GM12865 (cell line): Measurements from ENCODE around the gene QTRT2.

Source experiments
- DNase-seq: peaks from one replicate; pipeline ENCODE4 v3.0.0; 2010; ENCODE audit warnings: low read depth
- H3K4me3 ChIP-seq: 2 replicates; pipeline ENCODE4 v1.5.1; 2011; ENCODE audit warnings: mild to moderate bottlenecking, low read depth, low read length, control low read depth
- TF ChIP-seq, protein P1 (sequence below): IDR thresholded peaks from 2 replicates; pipeline ENCODE4 v1.5.1; 2011; ENCODE audit warnings: low read length, control low read depth, low read depth, inconsistent platforms; ENCODE audit not compliant: insufficient read depth; ENCODE audit errors: missing control alignments

Gene QTRT2

DNA sequence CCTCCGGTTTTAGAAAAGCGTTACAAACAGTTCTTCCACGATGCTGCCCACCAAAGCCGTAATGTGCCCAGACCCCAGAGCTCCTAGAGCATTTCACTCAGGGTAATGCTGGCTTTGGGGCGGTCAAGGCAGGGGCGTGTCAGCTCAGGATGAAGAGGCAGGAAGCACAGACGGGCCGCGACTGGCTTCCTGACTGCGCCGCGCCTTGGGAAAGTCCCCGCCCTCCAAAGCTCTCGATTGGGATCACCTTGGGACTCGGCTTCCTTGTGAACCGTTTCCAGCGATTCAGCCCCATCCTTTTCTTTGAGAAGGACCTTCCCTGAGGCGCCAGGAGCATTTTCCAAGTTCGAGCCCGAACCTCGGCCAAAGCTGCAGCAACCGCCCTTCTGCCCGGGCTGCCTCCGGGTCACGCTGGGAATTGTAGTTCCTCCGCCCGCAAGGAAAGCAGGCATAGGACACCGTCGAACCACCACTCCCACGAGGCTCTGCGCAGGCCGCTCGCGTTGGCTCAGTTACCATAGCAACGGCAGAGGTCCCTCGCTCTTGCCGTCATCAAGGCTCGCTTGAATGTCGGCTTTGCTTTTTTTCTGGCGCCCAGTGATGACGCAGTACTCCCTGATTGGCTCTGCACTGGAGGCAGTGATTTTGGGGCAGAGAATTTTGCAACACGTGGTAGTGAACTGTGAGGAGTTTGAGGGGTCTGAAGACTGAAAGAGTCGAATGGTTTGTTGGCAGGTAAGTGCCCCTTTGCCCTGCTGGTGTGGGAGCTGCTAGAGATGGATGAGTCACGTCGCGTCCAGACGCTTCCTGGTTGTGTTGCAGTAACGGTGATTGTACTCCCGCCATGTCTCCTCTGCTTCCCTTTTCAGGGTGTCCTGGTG, at the start of gene QTRT2, which contains the start of gene CCDC191:
QTRT2 (plus strand) TSS at position 608 of the 881 bp plus-strand sequence. CDS start 8,521 bp downstream, outside the sequence.
CCDC191 (minus strand) TSS at position 397 of the 881 bp plus-strand sequence; CDS start at position 337, 60 bp downstream.
- peak; percentile 100 for DNase-seq
- peak within 1 kb of the TSS; percentile 80 for H3K4me3 ChIP-seq
- TF ChIP-seq, protein P1, sequence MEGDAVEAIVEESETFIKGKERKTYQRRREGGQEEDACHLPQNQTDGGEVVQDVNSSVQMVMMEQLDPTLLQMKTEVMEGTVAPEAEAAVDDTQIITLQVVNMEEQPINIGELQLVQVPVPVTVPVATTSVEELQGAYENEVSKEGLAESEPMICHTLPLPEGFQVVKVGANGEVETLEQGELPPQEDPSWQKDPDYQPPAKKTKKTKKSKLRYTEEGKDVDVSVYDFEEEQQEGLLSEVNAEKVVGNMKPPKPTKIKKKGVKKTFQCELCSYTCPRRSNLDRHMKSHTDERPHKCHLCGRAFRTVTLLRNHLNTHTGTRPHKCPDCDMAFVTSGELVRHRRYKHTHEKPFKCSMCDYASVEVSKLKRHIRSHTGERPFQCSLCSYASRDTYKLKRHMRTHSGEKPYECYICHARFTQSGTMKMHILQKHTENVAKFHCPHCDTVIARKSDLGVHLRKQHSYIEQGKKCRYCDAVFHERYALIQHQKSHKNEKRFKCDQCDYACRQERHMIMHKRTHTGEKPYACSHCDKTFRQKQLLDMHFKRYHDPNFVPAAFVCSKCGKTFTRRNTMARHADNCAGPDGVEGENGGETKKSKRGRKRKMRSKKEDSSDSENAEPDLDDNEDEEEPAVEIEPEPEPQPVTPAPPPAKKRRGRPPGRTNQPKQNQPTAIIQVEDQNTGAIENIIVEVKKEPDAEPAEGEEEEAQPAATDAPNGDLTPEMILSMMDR, result no peak

DNA sequence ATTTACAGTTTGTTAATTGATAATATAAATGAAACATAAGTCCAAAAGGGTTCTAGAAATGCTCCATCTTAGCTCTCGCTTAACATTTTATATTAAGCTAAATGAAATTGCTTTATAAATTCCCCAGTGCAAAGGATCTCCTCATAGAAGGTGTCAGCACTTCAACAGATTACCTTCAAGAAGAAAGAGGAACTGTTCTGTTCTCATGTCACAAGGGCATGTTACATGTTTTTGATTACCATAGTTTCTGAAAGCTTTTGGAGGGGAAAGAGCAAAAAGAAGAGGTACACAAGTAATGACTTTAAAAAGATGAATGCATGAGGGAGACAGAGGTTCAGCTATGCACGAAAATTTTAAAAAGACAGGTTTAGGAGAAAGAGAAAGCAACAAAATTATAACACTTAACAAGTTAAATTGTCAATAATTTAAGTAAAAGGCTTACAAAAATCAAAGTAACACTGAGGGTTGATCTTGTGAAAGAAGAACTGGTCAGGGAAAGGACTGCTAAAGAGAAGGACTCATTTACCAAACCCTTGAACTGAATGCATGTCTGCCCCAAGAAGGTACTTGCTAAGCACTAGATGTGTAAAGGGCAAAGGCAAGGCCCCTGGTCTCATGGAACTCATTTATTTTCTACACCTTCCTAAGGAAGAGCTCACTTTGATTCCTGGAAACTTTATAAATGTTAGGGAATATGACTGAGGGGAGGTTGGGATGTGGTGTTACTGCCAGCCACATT, 45.3 kb upstream of the QTRT2 start:
- TF ChIP-seq, protein P1, result no peak
- DNase-seq, result peak; percentile 28
- no peak overlapping the region for H3K4me3 ChIP-seq

DNA sequence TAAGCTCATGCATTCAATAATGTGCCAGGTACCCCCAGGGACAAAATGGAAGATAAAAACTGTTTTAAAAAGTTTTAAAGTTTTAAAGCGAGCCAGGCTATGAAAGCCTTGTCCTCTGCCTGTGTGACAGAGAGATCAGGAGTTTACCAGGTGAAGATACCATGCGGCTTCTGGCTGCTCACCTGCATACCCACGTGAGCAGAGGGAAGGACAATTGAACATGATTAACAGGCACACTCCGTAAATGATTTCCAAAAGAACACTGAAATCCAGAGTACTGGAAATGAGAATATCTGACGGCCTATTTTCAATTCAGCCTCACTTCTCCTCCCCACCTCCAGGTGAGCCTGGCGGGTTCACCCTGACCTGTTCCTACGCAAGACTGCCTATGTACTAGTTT, 42.3 kb upstream of the QTRT2 start:
- no peak overlapping the region for H3K4me3 ChIP-seq
- DNase-seq, result no peak
- TF ChIP-seq, protein P1, result no peak

DNA sequence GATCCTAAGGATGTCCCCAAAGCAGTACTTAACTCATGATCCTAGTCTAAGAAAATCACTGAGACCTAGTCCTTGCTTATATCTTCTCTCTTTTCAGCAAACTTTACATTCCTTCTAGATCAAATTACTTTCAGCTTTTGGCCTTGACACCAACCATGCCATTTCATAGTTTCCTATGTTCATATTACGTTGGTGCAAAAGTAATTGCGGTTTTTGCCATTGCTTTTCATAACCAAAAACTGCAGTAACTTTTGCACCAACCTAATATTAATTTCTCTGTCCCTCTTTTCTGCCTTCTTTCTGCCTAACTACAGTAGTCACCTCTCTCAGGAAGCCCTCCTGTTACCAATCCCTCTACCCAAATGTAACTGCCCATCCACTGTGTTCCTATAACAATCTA, 37.1 kb upstream of the QTRT2 start:
- TF ChIP-seq, protein P1, result no peak
- DNase-seq, result no peak
- H3K4me3 ChIP-seq, result no peak overlapping the region

DNA sequence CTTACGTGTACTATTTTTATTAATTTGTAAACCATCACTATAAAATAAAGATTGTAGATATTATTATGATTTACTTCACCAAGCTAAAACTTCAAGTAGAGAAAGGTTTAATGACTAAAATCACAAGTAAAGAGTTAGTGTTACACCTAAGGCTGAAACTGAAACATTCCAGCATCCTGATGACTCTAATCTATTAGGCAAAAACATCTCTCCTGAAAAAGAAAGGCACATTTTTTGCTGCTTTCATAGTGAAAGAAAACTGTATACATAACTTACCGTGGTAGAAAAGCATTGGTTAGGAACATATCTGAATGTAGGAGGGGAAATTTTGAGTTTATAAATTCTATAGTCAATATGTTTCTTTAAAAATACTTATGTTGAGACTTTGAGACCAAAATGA, 35.6 kb upstream of the QTRT2 start:
- TF ChIP-seq, protein P1, result no peak
- no peak overlapping the region for H3K4me3 ChIP-seq
- DNase-seq, result no peak

DNA sequence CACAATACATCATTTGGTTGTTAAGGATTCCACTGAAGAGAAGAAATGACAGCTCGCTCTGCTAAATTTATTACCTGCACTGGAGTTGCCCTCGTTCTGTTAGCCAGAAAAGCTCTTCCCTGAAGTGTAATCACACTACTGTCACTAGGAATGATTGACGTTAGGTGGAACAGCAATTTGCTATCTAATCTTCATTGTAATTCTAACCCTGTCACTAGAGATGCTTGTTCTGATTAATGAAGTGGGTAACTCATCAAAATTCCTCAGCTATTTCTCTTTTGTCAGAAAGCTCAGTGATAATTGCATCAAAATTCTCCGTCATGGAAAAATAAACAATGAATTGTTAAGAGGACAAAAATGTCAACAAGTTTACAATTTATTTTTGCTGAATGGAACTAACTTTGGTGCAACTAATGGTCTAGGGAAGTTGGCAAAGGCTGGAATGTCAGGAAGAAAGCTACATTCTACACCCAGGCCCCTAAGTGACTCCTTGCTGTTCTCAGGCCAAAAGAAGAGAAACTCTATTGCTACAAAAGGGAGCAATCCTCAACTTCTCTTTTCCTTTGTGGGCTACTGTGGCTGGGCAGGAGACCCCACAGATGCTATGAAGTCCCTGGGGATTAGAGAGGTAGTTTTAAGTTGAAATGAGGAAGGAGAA, 34.3 kb upstream of the QTRT2 start:
- TF ChIP-seq, protein P1, result no peak
- DNase-seq, result no peak
- H3K4me3 ChIP-seq, result no peak overlapping the region
